Prostate gland (tissue), 2 donors: ENCODE measurements around the gene ALG8. TPM values are rescaled to one million over a fixed set of nuclear protein-coding genes. Genes with fewer than 3 reads are reported as not detected.
A peak's percentile ranks its signal among the peaks of the same experiment; 100 is the strongest.

Experiments
- DNase-seq: peaks from one replicate; pipeline ENCODE4 v3.0.0-alpha.2; 2019; ENCODE audit warnings: low spot score
- H3K27ac ChIP-seq, 2 donors: fragments of 200-600 bp; sonication (generic); 2 replicates each; pipeline ENCODE4 v1.5.1; 2017 to 2019
- H3K27me3 ChIP-seq: fragments of 200-600 bp; sonication (generic); replicated peaks from 2 replicates; pipeline ENCODE4 v1.5.1; 2019; ENCODE audit not compliant: insufficient read depth
- H3K36me3 ChIP-seq, 2 donors: fragments of 200-600 bp; sonication (generic); 1 replicate in 1 of 2; 2 replicates in 1 of 2; pipeline versions ENCODE4 v1.5.1 to v1.8.1; 2017 to 2019
- H3K4me1 ChIP-seq: fragments of 200-600 bp; sonication (generic); replicated peaks from 2 replicates; pipeline ENCODE4 v1.5.1; 2019
- H3K4me3 ChIP-seq, 2 donors: fragments of 200-600 bp; sonication (generic); 2 replicates each; pipeline ENCODE4 v1.5.1; 2017 to 2019
- H3K9me3 ChIP-seq: fragments of 200-600 bp; sonication (generic); 2 replicates; pipeline ENCODE4 v1.5.1; 2017
- POLR2A ChIP-seq: fragments of 450-650 bp; IDR thresholded peaks from one replicate; pipeline ENCODE4 v1.6.1; 2016; ENCODE audit warnings: antibody characterized with exemption, mild to moderate bottlenecking
- POLR2AphosphoS5 ChIP-seq: sonication (generic); formaldehyde crosslinking; IDR thresholded peaks from one replicate; pipeline ENCODE4 v1.6.1; 2017; ENCODE audit warnings: antibody characterized with exemption
- WGBS: methylation state at CpG from one replicate; pipeline ENCODE4 v1.1.5; 2018; 5-methylcytosine and 5-hydroxymethylcytosine counted together
- intact Hi-C: fragments of 100-400 bp; cut with DNase I; formaldehyde crosslinking; loops from one replicate; pipeline ENCODE4 v1.14.2; 2022
- total RNA-seq, 2 donors: library from RNA; depleted of rRNA; stranded (reverse); fragments of >200 nt; gene quantifications; one replicate each; pipeline ENCODE4 v1.1.0, GENCODE V29; 2016
- TF ChIP-seq, protein P1 (sequence below), 4 experiments: fragments of 200-600 bp in 2 of 4; fragments of 450-650 bp in 2 of 4; sonication (generic) in 2 of 4; IDR thresholded peaks; 1 replicate in 3 of 4; 2 replicates in 1 of 4; pipeline ENCODE4 v1.5.1; 2016 to 2019; ENCODE audit warnings: antibody characterized with exemption in 4 of 4, mild to moderate bottlenecking in 2 of 4, moderate library complexity in 2 of 4

The ALG8 gene
- total RNA-seq, result 10 to 100 TPM; 34.0 to 50.3 TPM

- DNase-seq, result peak; percentile 88
These were observed at the start of gene ALG8 for GRCh38 chr11:78139422-78140391. Gene ALG8, minus strand, starts transcription at chr11:78139626. Its CDS starts 38 bp downstream, at chr11:78139588.

DNA sequence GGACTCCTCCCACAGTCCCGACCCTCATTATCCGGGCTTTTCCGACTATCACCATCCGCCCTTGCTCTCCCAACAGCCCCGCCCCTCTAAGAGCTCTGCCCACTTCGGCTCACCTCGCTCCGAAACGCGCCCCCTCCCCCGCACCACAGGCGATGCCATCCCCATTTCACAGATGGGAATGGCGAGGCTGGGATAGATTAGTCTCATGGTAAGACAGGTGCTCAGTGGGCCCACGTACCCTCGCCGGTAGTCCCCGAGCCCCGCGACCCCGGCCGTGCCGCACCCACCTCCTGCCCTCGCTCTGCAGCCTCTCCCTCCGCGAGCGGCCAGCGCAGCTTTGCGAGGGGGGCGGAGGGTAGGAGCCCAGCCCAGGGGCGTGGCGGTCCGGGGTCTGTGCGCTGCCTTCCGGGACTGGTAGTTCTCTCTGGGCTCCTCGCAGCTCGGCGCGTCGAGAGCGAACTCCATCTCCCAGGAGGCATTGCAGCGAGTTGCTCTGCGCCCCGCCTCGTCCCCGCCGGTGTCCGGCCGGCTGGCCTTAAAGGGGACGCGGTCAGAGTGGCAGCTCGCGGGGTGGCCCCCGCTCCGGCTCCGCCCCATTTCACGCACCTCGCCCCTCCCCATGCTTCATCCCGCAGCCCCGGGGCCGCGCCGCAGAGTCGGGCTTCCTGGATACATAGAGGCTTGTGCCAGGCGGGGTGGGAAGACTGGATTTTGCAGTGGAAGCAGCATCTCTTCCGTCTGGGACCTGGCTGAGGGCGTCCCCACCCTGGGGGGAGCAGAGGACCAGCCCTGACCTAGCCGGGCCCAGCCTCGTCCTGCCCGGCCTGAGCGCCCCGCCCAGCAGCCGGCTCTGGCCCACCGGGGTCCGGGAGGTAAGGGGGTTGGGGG is 49.1 kb upstream of the ALG8 start, which contains the start of the genes KCTD21 and USP35:
KCTD21 (minus strand) TSS at position 341 of the 888 bp plus-strand sequence. CDS start 14,072 bp downstream, outside the sequence.
USP35 (plus strand) TSS at position 634 of the 888 bp plus-strand sequence. CDS start 7,327 bp downstream, outside the sequence.
- no peaks in the 10 kb centered on the region for H3K36me3 ChIP-seq
- no peaks in the 10 kb centered on the region for H3K4me1 ChIP-seq
- WGBS, result under 1% methylated on average over 57 of the region's 74 CpGs

More at GRCh38 chr11:78139422-78140391, at the start of gene ALG8:
- TF ChIP-seq POLR2AphosphoS5, result peak; percentile 96
- TF ChIP-seq, protein P1, sequence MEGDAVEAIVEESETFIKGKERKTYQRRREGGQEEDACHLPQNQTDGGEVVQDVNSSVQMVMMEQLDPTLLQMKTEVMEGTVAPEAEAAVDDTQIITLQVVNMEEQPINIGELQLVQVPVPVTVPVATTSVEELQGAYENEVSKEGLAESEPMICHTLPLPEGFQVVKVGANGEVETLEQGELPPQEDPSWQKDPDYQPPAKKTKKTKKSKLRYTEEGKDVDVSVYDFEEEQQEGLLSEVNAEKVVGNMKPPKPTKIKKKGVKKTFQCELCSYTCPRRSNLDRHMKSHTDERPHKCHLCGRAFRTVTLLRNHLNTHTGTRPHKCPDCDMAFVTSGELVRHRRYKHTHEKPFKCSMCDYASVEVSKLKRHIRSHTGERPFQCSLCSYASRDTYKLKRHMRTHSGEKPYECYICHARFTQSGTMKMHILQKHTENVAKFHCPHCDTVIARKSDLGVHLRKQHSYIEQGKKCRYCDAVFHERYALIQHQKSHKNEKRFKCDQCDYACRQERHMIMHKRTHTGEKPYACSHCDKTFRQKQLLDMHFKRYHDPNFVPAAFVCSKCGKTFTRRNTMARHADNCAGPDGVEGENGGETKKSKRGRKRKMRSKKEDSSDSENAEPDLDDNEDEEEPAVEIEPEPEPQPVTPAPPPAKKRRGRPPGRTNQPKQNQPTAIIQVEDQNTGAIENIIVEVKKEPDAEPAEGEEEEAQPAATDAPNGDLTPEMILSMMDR (IDR thresholded peaks at IDR 0.05), result no peak
- peak; percentile 57 for TF ChIP-seq POLR2A
- peaks cover 4% of the 10 kb centered on the region for H3K4me1 ChIP-seq
- no peaks in the 10 kb centered on the region for H3K27me3 ChIP-seq
- 2% methylated on average over 52 of the region's 52 CpGs for WGBS
- H3K27ac ChIP-seq, result peak within 1 kb of the TSS; percentile 59 to 70
- no peaks in the 10 kb centered on the region for H3K9me3 ChIP-seq
- peak within 1 kb of the TSS; percentile 50 to 75 for H3K4me3 ChIP-seq
- H3K36me3 ChIP-seq, result no peaks in the 10 kb centered on the region
- intact Hi-C loops, result loop anchor here (5.0 kb wide), 1 partner anchor 428 kb away; no protein-coding TSS in a partner anchor

DNA sequence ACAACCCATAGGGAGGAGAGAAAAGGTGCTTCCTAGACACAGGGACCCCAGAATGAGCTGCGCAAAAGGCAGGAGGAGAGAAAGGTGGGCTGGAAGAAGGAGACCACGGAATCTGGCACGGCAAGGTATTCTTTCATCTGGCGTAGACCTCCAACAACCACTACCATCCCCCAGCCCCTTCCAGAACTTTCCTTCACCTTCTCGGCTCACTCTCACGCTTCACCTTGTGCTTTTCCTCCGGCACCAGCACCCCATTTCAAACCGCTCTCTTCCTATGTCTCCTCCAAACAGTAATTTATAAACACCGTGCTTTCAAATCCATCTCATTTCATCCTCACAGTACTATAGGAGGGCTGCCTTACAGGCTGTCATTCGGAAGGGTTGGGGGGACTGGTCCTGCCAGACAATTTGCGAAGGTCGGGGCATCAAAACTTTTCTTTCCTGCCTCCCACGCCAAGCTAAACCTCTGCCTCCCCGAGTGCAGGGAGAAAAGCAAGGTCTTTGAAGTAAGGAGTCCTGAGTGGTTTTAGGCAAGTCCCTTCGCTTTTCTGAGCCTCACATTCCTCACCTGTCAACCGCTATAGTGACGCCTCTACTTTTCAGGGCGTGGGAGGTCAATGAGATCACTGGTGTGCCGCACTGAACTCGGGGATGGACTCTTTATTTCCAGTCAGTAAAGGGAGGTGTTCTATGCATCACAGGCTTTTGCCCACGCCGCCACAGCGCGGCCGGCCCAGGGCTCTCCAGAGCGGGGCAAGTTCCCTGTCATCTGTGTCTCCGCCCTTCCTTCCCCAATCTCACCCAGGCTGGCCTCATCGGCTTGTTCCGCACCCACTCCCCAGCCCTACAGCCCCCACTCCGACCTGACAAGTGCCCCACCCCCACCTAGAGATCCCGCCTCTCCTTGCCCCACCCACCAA is 48.2 kb upstream of the ALG8 start:
- peak overlapping the region; percentile 79 to 87 for H3K27ac ChIP-seq
- no peaks in the 10 kb centered on the region for H3K27me3 ChIP-seq
- no peaks in the 10 kb centered on the region for H3K4me1 ChIP-seq
- TF ChIP-seq POLR2AphosphoS5 (no peak), POLR2A (no peak)
- TF ChIP-seq, protein P1 (IDR thresholded peaks at IDR 0.05), result no peak
- intact Hi-C loops, result no loop called here
- DNase-seq, result no peak
- no peaks in the 10 kb centered on the region for H3K9me3 ChIP-seq
- WGBS, result 15% methylated on average over 31 of the region's 31 CpGs
- no peaks in the 10 kb centered on the region for H3K36me3 ChIP-seq
- H3K4me3 ChIP-seq, result peak overlapping the region; percentile 64 to 88

More for the DNA sequence above, 49.1 kb upstream of the ALG8 start, which contains the start of the genes KCTD21 and USP35:
- DNase-seq, result peak; percentile 95
- intact Hi-C loops, result no loop called here
- no peaks in the 10 kb centered on the region for H3K27me3 ChIP-seq
- H3K9me3 ChIP-seq, result no peaks in the 10 kb centered on the region
- TF ChIP-seq POLR2AphosphoS5, result peak; percentile 89
- peak; percentile 76 for TF ChIP-seq POLR2A
- TF ChIP-seq, protein P1 (IDR thresholded peaks at IDR 0.05), result peak in 2 of 4 experiments; percentile 15 to 26
- H3K27ac ChIP-seq, result peak within 1 kb of the TSS; percentile 79 to 87
- H3K4me3 ChIP-seq, result peak within 1 kb of the TSS; percentile 64 to 88

DNA sequence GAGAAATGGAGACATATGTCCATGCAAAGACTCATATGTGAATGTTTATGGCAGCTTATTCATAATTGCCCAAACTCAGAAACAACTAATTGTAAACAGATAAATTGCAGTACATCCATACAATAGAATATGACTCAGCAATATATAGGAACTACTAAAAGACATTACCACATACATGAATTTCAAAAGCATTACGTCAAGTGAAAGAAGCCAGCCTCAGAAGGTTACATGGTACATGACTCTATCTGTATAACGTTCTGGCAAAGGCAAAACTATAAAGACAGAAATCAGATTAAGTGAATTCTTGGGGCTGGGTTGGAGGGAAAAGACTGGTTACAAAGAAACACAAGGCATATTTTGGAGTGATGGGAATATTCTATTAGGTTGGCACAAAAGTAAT is 41.8 kb upstream of the ALG8 start:
- H3K4me3 ChIP-seq, result no peak overlapping the region
- DNase-seq, result no peak
- intact Hi-C loops, result no loop called here
- WGBS, result 62% methylated on average over 2 of the region's 2 CpGs
- TF ChIP-seq POLR2AphosphoS5 (no peak), POLR2A (no peak)
- TF ChIP-seq, protein P1 (IDR thresholded peaks at IDR 0.05), result no peak
- H3K9me3 ChIP-seq, result no peaks in the 10 kb centered on the region
- H3K27me3 ChIP-seq, result no peaks in the 10 kb centered on the region
- no peaks in the 10 kb centered on the region for H3K4me1 ChIP-seq
- H3K27ac ChIP-seq, result no peak overlapping the region
- H3K36me3 ChIP-seq, result no peaks in the 10 kb centered on the region
